Cerebellar cortex (tissue), 1 donor: ENCODE results near the gene PIP4K2C.
A peak's percentile ranks its signal among the peaks of the same experiment; 100 is the strongest.
"Not testable (repeated sequence)": the region's sequence is repeated elsewhere in the genome, so short reads cannot be mapped to it uniquely, and the experiment has no call there.

Source experiments
- DNase-seq: peaks from one replicate; pipeline ENCODE4 v3.0.0-alpha.2; 2015; ENCODE audit warnings: low spot score

The PIP4K2C gene

DNA sequence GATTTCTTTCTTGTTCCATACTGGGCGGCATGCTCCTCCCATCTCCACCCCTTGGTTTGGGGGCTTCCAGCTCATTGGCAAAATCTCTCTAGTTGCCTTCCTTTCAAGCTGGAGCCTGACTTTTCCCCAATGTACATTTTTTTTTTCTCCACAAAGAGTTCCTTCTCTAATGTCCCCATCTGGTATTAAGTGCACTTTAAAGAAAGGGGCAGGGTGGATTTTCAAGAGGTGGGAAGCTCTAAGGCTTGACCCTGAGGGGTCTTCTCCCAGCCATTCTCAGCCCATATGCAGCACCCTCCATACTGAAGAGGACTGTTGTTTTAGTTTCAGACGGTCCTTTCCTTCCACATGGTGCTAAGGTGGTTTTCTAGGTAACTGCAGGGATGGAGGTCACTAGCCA, 5.8 kb upstream of the PIP4K2C start:
- no peak for DNase-seq

DNA sequence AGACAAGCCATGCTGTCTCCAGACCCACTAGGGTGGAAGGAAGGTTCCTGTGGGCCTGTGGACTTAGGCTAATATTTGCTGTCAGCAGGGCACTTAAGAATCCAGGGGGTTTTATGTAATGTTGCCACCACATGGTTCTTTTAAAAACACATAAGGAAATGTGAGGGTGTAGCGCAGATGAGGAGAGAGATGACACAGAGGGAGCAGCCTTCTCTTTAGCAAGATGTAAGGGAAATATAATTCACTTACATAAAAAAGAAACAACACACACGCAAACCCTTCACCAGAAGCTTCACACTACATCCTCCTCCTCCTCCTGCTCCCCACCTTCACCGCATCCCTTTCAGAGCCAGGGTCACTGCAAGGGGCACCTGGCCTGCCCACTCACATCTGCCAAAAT, 4.9 kb upstream of the PIP4K2C start:
- DNase-seq = no peak

DNA sequence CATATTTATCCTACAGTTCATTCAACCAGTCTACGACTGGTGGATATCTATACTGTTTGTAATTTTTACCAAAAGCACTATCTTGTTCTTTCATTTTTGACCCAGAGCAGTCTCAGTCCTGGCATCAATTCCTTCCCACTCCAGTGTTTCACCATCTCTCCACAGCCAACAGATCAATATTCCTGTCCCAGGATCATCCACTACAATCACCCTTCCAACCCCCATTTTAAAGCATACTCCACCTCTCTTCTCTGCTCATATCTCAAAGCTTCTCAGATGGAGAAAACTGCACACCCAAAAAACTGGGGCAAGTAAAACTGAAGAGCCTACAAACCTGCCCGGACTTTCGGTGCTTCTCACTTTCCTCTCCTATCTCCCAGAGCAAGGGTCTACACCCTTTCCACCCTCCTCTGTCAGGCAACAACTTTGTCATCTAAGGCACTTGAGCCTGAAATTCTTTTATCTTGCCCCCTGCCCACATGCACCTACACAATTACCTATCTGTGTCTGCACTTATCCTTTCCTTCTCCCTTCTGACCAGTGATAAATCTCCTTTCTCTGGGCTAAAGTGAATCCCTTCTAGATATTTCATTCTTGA, 4.1 kb upstream of the PIP4K2C start:
- DNase-seq = no peak

DNA sequence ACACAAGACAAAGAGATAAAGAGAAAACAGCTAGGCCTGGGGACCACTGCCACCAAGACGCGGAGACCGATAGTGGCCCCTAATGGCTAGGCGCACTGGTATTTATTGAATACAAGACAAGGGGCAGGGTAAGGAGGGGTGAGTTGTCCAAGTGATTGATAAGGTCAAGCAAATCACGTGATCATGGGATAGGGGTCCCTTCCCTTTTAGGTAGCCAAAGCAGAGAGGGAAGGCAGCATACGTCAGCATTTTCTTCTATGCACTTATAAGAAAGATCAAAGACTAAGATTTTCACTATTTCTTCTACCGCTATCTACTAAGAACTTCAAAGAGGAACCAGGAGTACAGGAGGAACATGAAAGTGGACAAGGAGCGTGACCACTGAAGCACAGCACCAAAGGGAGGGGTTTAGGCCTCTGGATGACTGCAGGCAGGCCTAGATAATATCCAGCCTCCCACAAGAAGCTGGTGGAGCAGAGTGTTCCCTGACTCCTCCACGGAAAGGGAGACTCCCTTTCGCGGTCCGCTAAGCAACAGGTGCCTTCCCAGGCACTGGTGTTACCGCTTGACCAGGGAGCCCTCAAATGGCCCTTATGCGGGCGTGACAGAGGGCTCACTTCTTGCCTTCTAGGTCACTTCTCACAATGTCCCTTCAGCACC, 1.9 kb upstream of the PIP4K2C start:
- not testable (repeated sequence) for DNase-seq

DNA sequence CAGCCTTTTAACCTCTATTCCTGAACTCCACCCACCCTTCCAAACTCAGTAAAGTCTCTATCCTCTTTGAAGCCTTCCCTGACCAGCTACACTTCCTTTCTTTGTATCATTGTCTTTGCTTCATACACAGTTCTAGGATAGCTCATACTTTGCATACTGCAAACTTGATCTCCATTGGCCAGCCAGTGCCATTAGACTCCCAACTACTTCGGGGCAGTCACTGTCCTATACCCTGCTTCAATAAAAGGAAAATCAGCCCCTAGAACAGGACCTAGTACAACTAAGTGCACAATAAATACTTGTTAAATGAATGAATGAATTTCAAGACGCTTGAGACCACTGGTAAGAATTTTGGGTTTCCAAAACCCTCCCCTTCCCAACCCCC, 521 bp upstream of the PIP4K2C start:
- DNase-seq = no peak

DNA sequence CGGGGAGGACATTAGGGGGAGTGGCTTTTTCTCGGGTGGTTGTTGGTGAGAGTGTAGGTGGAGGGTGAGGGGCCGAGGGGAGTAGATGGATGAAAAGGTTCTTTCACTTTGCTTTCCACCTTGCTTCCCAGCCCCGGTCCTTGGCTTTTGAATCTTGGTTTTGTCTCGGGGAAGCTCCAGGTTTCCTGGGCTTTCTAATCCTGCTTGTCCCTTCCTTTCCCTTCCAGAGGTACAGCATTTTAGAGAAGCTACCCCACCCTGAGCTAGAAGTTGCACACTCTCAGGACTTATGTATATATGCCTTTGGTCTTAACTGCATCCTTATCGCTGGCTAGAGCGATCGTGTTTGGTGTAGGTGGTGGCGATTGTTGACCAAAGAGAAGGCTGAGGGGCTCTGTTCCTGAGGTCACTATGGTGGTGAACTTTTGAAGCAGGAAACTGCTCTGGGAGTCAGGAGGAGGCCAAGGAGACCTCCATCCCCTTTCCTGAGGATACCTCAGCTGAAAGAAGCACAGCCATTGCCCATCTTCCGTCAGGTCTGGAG, 862 bp downstream of the PIP4K2C start:
- DNase-seq = no peak

DNA sequence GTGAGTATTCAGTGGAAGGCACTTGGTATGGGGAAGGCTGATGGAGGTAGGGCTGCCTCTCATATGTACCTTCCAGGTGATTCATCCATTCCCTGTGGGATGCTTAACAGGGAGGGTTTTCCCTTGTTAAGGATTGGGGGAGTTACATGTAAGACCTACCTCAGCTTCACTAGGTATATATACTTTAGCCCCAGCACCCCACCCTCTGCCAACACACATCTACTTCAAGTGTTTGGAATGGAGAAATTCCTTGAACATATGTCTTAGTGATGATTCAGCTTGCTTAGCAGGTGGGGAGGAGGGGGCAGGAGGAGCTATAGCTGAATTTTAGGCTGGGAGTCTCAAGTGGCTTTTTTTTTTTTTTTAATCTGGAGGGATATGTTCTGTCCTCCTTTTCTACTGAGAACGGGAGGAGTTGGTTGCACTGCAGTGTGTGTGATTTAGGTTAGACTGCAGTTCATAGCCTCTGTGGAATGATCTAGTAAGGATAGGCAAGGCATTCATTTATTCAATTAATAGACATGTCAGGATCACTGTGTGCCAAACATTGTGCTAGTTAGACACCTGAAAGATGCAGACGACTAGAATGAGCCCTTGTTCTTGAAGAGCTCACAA, 1.7 kb downstream of the PIP4K2C start:
- DNase-seq = no peak

DNA sequence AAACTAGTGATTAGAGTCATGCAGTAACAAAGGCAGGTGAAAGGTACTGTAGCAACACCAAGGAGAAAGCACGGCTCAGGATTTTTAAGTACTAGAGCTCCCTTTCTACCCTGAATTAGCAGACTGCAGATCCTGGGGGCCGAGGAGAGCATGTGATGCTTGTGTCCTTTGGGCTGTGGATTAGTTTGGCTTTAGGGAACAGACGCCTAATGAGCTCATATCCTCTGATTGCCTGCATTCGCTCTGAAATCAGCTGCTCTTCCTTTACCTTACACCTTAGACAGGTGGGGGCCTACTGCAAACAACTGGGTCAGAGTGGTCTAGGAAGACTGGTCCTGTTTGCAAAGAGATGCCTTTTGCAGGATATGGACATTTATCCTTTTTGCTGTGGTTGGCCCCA, 2.2 kb downstream of the PIP4K2C start:
- no peak for DNase-seq

DNA sequence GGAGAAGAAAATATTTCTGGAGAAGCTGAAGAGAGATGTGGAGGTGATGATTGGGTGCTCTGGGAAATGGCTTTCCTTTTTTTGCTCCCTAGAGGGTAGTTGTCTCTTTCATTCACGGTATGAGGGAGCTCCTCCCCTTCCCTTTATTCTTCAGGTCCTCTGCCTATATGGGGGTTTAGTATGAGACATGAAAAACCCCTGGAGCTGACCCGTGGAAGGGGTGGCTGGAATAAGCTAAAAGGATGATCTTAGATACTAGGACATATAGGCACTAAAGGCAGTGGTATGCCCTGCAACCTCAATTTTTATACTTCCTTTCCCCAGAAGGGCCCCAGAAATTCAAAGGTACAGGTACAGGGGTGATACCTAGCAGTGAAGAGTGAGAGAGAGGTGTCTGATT, 9.4 kb downstream of the PIP4K2C start:
- DNase-seq = no peak

DNA sequence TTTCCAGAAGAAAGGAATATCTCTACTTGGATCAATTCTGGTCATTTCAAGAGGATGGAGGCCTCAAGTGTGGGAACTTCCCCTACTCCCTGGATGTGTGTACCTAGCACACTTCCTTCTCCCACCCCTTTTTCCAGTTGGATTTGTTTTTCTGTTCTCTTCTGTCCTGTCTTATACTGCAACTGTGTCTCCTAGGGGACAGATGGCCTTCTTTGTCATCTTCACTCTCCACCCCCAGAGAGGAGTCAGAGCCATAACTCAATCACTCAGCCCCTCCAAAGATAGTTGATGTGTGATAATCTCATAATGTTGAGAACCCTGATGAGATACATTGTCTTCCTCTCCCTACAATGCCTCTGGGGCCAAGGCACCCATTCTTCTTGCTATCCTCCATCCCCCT, 11.6 kb downstream of the PIP4K2C start:
- DNase-seq = no peak

DNA sequence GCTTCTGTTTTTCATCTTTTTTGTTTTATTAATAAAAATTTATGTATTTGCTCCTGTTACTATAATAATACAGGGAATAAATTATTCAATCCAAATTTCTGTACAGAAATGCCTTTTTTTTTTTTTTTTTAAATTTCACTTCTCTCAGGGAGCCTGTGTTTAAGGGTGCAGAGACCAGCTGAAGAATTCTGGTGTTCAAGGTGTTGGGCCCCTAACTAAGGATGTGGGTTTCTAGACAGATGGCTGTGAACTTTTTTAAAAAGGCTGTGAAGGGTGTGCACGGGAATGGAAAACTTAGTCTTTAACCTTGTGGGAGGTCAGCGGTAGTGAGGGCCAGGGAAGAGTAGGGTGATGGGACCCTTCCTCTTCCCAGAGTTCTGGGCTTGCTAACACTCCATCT, 12.3 kb downstream of the PIP4K2C start:
- no peak for DNase-seq

DNA sequence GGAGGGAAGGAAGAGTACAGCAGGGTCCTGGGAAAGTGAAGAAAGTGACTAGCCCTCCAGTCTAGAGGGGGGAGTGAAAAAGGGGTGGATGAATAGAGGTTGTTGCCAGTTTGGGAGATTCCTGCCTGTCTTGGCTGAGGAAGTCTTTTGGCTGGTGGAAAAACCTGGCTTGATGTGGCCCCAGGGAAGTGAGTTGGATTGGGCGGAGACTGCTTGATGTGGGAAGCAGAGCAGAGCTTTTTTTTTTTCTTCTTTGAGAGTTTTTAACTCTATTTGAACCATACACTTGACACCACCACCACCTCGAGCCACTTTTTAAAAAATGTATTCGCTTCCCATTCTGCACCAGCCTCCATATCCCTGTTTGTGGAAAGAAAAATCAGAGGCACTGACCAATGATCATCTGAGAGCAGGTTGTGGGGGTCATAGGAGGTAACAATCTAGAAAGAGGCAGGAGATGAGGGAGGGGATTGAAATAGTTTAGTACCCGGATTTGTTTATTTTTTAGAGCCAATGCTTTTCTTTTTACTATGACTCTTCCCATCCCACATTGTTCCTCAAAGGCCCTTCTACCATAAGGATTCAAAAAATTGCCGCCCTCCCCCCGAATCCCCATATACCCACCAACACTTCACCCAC, 12.9 kb downstream of the PIP4K2C start:
- DNase-seq = peak; percentile 87

DNA sequence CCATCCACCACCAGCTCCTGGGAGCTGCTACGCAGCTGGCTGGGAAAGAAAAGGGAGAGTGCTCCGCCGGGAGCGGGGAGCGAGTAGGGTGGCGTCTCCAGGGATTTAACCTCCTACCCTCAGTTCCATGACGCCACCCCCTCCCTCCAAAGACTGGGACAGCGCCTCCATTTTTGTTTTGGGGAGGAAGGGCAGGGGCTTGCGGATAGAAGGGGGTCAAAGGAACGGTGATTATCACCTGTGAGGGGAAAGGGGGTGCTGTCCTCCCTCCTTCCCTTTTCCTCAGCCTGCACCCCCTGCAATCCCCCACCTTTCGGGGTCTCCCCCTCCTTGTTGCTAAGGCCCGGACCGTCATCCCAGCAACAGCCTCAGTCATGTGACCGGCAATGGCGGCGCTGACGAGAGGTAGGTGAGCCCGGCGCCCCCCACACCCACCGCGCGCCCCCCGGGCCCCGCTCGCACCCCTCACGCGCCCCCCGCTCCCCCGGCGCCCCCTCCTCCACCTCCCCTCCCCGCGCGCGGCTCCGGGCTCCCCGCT, 13.5 kb downstream of the PIP4K2C start, which contains the start of gene DTX3:
DTX3 (plus strand) TSS at position 371 of the 538 bp plus-strand sequence. CDS start 1,694 bp downstream, outside the sequence.
- peak; percentile 63 for DNase-seq

DNA sequence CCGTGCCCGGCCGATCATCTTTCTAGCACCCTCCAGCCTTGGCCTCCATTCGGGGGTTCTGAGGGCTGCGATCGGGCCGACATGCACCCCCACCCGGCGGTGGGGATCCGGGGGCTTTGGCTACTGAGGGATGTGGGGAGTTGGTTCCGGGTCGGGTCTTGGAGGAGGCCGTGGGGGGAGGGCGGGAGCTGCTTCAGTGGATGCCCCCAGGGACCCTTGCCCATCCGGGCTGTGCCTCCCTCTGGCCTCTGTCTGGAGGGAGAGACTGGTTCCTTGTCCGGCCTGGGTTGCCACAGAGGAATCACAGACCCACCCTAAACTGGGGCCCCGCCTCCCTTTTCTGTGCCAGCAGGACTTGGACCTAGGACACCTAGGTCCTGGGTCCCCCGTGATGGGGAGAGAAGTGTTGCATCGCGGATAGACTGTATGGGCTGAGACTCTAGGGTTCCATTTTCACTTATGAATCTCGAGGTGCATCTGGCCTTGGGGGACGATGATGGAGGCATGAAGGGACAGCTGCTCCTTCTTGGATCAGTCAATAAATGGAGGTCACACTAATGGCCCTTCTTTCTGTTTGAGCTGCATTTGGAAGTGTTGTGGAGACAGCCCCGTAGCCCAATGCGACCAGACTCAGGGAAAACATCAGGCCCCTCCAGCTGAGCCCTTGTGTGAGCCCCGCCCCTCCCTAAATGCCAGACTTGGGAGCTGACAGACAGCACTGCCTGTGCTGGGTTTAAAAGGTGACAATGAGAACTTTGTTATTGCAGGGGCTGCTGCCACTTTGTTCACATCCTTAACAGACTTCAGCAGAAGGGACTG, 14.2 kb downstream of the PIP4K2C start:
- peak; percentile 52 for DNase-seq

DNA sequence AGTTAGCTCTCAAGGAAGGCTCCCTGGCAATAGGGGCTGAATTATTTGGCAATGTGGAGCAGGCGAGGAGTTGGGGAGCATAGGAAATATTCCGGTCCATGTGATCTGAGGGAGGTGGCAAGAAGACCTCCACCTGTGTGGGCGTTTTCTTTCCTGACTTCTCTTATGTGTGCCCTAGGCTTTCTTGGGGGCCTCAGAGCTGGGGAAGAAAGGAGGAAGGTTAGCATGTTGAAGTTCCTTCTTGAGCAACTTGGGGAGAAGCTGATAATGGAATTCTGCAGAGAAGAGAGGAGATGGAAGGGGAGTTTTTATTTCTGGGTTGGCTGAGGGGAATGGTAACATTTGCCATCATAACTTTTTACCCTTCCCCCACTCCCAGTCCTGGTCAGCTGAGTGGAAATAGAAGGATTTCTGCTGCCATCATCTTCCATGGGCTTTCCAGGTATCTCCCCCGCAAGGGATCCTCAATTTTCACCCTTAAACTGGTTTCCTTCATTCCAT, 14.9 kb downstream of the PIP4K2C start:
- DNase-seq = no peak

DNA sequence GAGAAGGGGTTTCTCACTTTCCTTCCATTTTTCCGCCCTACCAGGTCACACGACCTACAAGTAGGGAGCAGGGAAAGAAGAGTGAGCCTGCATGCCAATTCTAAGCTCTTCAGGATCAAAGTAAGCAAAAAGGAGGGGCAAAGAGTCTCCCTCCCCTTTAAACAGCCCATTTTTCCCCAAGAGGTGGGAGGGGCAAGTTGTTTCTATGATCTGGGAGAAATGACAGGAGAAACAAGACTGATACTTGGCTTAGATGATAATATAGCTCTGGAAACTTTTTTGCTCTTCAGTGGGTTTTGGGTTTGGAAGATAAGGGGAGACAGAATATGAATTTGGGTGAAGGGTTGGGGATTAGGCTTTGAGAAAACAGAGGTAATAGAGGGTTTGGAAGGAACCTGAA, 15.4 kb downstream of the PIP4K2C start:
- no peak for DNase-seq

DNA sequence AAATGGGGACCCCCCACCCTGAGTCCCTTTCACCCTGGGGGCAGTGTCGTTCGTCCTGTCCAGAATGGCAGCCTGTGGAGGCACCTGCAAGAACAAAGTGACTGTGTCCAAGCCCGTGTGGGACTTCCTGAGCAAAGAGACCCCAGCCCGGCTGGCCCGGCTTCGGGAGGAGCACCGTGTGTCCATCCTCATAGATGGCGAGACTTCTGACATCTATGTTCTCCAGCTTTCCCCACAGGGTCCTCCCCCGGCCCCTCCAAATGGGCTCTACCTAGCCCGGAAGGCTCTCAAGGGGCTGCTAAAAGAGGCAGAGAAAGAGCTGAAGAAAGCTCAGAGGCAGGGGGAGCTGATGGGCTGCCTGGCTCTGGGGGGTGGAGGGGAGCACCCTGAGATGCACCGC, 15.8 kb downstream of the PIP4K2C start:
- no peak for DNase-seq

DNA sequence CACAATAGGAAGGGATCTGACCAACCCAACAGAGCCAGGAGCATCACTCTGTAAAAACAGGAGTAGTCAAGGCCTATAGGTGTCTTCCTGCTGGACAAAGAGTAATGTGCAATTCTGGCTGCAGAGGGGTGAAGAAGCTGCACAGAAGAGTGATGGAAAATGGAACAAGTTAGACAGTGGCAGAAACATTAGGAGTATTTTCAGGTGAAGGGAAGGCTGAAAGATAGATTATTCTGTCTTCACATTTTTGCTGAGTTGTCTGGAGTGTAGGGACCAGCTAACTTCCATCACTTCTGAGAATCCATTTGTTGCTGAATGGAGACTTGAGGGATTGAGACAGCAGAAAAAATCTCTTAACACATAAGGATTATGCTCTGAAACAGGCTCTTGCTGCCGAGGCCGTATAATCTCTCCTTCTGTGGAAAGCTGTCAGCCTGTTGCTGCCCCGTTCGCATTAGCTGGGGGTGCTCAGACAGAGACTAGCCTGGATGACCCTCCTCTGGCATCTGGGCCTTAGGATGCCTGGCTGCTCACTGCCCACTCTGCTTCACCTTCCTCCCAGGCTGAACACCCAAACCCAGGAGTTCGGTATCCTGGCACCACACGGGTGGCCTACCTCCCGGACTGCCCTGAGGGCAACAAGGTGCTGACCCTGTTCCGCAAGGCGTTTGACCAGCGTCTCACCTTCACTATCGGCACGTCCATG, 17.1 kb downstream of the PIP4K2C start:
- no peak for DNase-seq

DNA sequence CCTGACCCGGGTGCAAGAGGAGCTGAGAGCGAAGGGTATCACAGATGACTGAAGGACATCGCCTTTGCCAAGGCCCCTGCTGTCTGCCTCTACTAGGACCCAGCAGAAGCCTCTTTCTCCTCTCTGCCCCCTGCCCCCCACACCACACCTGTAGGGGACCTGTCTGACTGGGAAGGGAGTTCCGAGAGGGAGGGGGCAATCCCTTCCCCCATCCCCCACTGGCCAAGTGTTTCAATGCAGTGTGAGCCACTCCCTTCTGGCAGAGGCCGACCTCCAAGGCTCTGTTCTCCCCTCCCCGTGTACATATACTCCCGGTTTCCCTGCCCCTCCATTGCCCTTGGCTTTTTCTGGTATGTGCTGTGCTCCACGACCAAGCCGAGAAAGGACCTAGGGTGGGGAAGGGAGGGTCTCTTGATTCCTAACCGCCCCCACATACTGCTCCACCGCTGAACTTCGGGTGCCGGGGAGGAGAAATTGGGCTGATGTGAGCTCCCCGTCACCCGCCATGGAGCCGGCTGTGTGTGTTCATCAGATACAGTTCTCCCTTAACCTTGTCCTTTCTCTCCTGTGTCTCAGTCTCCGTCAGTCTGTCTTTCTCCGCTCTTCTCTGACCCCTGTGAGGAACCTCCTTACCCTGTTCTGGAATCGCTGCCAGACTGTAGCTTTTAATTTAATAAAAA, 18.2 kb downstream of the PIP4K2C start:
- DNase-seq = no peak
